ENCODE data around the gene GRK4. TPM values are rescaled to one million over a fixed set of nuclear protein-coding genes. Genes with fewer than 3 reads are reported as not detected.

GRK4 gene
- total and polyA plus RNA-seq, 2 of the 8 experiments (the other 6 are each of a cell fraction or from before 2014, with no cell fraction given): 0.77 to 1.8 TPM

GRCh38 chr4:2924286-2924685 is 39.1 kb upstream of the GRK4 start (continued):
- TF ChIP-seq KDM1A (IDR thresholded peaks at IDR 0.05; ENCODE audit: borderline replicate concordance, low read length) (no peak), POLR2A (IDR thresholded peaks at IDR 0.05; ENCODE audit: control extremely low read depth in 1 of 2, low read depth in 2 of 2, low read length in 2 of 2) (no peak), HDAC6 (IDR thresholded peaks at IDR 0.05; ENCODE audit: low read depth, low read length) (no peak)
- TF ChIP-seq, protein P1, sequence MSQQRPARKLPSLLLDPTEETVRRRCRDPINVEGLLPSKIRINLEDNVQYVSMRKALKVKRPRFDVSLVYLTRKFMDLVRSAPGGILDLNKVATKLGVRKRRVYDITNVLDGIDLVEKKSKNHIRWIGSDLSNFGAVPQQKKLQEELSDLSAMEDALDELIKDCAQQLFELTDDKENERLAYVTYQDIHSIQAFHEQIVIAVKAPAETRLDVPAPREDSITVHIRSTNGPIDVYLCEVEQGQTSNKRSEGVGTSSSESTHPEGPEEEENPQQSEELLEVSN (IDR thresholded peaks at IDR 0.05): no peak
